T1000 (cell line): ENCODE measurements around the gene TST.

Source experiments
- DNase-seq: peaks from one replicate; lab custom pipeline; 2025; ENCODE audit warnings: mixed read lengths; lab: John Stamatoyannopoulos, UW

The TST gene

DNA sequence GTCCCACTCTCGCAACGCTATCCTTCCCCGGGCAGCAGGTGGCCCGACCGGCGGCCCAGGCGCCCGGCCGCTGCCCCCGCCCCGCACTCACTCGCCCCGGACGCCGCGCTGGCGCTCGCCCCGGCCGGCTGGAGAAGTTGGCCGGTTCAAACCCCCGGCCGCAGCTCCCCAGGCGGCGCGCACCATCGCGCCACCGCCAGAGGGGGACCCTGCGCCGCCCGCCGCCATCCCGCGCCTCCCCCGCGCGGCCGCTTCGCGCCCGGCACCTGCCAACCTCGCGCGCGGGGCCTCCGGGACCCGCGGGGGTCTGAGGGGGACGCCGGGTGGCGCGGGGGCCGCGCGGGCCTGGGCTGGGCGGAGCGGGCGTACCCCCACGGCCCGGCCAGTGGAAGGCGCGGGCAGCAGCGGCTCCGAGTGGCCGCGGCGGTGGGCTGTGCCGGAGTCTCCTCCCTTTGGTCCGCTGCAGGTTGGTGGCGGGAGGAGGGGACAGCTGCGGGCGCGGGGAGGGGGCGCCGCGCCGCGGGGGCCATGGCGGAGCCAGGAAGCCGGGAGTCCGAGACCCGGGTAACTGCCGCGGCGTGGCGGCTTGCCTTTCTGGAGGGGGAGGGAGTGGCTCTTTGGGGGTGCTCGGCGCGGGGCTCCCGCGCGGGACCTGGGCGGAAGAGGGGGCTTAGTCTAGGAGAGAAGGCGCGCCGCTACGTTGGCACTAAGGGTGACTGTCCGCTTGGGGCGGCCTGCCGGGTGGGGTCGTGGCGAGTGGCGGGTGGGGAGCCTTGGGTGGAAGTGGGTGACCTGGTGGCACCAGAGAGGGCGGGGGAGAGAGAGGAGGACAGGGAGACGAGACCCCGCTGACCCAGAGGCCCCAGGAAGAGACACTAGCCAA is at the start of gene TST, which contains the start of gene MPST:
Gene TST (minus strand): TSS at position 139 of the 883 bp plus-strand sequence. CDS start 715 bp downstream, outside the sequence.
Gene MPST (plus strand): TSS at position 434 of the 883 bp plus-strand sequence. CDS start 95 bp downstream, at position 529.
- DNase-seq = no peak

DNA sequence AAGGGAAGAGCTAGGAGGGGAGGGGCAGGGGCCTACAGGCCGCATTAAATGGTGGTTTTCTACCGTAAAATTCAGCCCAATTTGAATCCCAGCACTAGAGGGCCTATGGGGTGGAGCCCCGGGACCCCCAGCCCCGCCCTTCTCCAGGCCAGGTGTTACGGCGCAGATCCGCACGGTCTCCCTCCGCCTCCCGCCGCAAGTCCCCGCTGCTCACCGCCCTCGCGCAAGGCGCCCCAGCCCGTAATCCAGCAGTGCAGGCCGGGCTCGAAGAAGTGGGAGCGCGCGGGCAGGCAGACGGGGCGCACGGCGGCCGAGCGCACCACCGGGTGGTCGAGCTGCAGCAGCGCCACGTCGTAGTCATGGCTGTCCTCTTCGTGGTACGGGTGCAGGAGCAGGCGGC is 49.6 kb upstream of the TST start:
- no peak for DNase-seq

DNA sequence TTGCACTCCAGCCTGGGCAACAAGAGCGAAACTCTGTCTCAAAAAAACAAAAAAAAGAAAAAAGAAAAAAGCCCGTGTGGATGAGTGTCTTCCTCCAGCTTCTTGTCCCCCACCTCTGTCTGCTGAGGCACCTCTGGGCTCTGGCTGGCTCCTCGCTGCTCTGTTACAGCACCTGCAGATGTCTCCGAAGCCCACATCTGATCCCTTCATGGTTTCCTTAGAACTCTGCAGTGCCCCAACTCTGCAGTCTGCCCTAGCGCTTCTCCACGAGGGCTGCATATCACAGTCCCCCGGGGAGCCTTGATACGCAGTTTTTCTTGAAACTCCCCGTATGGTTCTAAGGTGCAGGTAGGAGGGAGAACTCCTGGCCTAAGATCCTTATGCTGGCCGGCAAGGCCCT is 48.2 kb upstream of the TST start:
- no peak for DNase-seq

DNA sequence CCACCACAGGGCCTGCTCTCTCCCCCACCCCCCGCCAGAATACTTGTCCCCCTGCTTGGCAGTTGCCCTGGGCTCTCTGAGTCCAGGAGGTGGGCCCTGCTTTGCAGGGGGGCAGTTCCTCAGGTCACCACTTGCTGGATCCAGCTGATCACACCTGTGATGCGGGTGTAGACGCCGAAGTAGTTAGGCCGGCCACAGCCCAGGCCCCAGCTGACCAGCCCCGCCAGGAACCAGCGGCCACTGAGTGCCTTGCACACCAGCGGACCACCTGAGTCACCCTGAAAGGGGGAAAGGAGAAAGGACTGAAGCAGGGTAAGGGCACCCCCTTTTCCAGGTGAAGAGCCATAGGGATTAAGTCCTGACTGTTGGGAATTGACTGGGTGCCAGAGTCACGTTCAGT is 46.7 kb upstream of the TST start:
- no peak for DNase-seq

DNA sequence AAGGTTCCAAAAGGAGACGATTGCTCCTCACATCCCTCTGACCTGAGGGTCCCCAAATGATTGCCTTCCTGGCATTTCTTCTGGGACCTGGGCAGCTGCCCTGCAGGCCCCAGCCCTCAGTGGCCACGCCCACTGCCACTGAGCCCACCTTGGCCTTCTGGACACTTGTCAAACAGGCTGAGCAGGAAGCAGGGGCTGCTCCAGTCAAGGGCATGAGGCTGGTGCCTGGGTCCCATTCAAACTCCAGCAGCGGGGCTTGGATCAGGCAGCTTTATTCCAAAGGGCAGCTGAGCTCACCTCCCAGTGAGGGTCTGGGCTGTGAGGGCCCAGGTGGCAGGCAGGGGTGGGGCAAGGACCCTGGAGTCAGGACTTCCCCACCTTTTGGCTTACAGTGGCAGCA is 45.9 kb upstream of the TST start:
- no peak for DNase-seq

DNA sequence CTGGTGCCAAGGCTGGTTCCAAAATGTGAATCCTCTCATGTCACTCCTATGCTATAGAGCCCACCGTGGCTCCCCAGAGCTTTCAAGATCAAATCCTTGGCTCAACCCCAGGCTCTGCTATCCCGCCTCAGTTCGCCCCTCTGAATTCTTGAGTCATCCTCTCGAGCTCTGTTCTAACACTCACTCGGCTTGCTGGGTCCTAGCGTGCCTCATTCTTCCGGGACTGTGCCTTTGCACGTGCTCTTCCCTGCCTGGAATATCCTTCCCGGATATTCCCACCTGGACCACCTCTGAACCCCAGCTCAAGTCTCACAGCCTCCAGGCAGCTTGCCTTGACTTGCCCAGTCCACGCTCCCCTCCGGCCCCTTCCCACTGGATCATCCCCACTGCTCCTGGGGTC is 45.3 kb upstream of the TST start:
- DNase-seq = no peak

DNA sequence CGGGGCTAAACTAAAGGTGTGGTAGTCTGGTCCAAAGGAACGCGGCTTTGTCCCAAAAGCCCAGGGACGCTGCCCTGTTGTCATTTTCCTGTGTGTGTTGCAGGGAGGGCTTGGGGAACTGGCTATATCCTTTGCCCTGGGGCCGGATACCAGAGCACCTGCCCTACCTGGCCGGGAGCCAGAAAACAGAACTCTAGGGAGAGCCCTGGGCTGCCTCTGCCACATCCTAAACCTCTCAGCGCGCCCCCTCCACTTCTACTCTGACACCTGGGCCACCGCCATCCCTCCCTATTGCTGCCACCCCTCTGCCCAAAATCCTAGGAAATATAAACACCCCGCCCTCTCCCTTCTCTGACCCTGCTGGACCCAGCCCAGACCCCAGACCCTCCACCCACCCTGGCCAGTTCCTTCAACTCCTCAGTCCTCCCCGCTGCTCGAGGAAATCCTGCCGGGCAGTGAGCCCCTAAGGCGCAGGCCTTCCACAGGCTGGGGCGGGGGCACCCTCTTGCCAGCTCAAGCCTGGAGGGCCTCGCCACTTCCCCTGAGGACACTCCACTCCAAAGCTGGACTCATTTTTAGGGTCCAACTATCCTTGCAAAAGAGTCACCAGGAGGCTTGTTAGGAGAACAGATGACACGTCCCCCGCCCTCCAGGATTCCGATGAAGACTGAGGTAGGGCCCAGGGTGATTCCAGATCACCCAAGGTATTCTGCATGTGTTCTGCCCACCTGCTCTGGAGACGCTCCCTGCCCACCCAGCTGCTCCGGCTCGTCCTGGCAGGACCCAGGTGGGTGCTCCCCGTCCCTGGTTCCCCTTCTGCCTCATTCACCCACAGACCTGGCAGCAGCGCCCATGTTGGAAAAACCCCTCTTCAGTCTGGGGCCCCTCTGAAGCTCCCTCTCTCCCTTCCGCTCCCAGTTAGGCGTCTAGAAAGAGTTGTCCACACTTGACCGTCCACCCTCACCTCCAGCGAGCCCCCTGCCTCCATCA is 44.5 kb upstream of the TST start:
- DNase-seq = no peak

DNA sequence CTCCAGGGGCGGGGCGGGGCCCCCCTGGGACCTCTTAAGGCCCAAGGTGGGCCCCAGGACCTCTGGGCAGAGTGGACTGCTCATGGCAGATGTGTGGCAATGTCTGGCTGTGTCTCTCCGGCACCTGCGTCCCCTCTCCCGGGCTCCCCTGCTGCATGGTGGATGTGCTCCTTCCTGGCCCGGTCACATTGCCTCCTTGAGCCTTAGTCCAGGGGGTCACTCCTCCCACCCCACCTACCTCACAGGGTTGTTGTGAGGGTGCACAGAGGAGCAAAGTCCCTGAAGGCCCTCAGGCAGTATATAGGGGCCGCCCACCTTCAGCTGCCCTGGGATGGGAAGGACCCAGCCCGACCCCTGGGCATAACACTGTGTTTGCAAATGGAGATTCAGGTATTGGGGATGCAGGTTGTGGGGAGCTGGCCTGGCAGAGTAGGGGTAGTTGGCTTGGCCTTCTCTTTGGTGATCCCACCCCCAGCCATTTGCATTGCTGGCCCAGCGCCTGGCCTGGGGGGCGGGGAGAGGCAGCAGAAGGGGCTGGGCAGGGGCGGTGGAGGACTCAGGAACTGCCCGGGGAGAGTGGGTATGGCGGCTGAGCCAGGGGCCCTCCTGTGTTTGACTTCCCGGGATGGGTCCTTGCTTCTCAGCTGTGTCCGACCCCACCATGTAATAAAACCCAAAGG is 43.6 kb upstream of the TST start:
- DNase-seq = no peak

DNA sequence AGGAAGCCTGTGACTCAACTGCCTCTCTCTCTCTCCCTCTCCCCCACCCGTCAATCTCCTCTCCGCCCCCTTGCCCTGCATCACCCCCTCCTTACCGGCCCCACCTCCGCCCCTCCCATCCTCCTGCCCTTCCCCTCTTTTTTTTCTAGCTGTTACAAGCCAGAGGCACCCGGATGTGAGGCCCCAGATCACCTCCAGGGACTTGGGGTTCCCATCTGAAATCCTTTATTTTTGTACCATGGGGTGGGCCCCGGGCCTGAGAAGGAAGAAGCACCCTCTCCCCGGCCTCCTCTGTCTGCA is 43.1 kb upstream of the TST start:
- no peak for DNase-seq

DNA sequence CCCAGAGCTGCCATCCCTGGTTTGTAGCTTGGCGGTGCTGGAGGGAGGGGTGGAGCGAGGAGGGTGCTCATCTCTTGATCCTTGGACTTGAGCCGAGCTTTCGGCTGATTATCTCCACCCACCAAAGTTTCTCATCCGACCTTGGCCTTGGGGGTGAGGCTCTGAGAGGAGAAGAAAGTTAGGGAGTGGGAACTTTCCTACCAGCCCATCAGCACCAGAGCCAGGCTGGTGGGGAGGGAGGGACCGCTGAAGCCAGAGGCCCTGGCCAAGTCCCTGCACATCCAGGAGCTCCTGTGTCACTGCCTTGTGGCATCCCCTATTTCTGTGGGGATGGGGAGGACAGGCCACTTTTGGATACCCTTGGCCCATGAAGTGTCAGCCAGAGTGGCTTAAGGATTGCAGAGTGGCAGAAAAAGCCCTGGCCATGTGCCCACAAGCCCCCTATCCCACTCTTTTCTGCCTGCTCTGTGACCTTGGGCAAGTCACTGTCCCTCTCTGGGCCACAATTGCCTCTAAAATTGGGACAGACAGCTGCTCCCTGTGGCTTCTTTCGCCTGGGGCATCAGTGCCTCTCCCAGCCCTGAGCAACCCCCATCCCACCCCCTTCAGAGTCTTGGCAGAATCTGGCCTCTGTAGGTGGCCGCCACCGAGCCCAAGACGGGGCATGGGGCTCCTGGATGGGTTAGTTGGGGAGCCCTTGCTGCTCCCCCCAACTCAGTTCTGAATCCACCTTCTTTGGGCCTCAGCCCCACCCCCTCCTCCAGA is 42.5 kb upstream of the TST start:
- DNase-seq = no peak

DNA sequence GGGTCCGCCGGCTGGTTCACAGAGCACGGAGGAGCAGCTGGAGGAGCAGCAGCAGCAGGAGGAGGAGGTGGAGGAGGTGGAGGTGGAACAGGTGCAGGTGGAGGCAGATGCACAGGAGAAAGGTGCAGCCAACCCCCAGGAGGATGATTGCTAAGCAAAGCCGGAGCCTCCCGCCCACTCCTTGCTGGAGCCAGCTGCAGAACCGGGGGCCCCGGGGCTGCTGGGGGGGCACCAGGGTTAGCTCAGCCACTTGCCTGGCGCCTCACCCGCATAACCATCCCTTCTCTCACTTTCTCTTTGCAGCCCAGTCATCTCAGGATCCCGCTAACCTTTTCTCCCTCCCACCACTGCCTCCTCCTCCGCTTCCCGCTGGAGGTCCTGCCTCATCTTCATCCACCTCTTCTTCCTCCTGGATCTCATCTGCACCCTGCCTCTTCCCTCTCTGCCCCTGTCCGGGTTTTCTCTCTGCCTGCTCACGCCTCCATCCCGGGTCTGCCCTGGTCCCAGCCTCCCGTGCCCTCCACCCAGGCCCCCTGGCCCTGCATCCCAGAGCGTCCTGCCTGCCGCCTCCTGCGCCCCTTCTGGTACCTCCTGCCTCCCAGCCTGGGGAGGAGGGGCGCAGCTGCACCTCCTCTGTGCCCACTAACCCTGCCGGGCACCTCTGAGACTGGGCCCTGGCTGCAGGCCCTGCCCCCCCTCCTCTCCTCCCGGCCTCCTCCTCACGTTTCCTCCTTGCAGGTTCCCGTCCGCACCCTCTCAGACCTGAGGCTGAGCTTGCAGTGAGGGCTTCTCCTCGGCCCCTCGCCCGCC is 41.8 kb upstream of the TST start:
- DNase-seq = no peak

DNA sequence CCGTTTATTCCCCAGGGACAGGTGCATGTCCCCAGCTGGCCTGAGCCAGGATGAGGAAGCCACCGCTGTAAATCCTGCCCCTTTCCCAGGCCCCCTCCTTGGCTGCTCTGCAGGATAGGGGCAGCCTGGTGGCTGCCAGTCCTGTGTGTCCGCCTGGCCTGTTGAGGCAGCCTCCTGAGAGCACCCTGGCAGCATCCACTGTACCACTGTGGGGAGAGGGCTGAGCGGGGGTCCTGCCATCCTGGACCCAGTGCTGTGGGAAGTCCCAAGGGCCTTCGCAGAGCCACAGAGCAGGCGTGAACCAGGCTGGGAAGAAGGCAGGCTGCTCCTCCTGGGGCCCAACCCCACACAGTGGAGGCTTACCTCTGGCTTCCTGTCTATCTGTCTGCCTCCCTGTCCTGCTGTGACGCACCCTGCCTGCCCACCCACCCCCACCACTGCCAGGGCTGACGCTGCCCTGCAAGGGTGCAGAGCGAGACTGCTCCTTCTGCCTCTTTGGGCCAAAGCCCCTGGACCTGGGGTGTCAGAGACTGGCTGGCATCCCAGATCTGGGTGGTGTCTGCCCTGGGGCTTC is 40.7 kb upstream of the TST start:
- no peak for DNase-seq

DNA sequence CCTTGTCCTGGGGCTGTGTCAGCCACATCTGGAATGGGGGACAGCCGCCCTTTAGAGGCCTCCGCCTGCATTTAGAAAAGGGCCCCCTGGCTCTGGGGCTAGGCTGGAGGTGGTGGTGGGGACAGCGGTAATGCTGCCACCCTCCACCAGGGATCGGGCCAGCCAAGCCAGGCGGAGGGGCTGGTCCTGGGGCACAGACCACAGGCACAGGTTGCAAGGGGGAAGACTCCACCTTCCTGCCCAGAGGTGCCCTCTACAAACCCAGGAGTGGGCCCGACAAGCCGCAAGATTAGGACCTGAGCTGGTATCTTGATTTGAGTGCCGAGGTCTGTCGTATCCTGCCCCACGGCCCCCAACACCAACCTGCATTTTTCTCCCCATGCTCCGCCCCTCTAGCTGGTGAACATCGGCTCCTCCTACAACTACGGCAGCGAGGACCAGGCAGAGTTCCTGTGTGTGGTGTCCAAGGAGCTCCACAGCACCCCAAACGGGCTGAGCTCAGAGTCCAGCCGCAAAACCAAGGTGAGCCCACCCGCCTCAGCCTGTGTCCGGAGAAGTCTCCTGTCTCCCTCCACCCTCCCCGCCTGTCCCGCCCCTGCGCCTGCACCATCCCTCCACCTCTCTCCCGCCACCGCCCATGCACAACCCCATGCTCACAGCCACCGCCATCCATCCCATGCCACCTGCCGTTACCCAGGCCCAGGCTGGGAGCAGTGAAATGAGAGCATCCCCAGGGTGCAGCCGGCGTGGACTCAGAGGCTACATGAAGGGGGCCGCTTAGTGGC is 39.9 kb upstream of the TST start:
- no peak for DNase-seq

DNA sequence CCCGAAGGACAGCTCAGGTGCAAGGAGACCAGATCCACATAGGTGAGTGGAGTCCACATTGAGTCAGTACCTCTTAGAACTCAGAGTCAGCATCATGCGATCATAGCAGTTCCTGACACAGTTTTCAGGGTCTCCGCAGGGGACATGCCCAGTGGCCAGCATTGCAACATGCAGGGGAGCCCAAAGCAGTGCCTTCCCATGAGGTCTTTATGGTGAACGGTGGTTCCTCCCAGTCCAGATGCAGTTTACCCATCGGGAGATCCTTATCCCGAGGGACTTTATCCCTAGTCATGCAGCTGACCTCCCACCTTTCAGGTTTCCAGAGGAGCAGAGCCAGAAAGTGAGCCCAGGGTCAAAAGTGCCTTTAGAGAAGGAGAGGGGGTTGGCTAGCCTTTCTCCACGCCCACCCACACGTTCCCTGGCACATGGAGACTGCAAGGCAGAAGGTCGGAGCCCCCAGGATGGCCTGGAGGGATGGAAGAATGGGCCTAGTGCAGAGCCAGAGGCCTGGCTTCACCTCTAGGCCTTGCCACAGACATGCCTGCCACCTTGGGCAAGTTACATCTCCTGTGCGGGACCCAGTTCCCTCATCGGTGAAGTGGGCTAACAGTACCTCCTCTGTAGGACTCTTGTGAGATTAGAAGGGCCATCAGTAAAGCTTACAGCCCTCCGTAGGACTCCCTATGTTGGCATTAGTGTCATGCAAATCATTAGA is 38.7 kb upstream of the TST start:
- no peak for DNase-seq

DNA sequence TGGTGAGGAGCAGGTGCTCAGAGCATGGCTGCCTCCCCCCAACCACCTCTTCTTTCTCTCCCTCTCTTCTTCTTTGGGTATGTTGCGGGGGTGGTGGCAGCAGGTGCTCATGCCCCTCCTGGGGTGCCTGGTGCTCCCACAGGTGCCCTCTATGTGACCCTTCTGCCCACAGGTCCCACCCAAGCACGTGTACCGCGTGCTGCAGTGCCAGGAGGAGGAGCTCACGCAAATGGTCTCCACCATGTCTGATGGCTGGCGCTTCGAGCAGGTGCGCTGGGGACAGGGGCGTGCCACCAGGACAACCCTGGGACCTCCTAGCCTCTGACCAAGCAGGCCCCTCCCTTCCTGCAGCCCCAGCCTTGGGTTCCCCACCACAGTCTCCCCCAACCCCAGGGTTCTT is 38.0 kb upstream of the TST start:
- no peak for DNase-seq

DNA sequence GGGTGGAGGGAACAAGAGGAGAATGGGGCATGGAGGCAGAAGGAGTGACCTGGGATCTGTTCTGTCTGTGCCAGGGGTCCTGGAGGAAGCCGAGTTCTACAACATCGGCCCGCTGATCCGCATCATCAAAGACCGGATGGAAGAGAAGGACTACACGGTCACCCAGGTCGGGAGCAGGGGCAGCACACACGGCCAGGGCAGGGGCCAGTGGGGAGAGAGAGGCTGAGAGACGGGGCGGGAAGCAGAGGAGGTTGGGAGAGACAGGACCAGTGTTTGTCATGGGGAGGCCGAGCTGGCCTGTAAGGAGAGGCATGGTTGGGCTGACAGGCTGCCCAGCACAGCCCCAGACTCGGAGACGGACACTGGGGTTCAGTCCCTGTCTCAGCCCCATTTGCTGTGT is 37.0 kb upstream of the TST start:
- DNase-seq = no peak

DNA sequence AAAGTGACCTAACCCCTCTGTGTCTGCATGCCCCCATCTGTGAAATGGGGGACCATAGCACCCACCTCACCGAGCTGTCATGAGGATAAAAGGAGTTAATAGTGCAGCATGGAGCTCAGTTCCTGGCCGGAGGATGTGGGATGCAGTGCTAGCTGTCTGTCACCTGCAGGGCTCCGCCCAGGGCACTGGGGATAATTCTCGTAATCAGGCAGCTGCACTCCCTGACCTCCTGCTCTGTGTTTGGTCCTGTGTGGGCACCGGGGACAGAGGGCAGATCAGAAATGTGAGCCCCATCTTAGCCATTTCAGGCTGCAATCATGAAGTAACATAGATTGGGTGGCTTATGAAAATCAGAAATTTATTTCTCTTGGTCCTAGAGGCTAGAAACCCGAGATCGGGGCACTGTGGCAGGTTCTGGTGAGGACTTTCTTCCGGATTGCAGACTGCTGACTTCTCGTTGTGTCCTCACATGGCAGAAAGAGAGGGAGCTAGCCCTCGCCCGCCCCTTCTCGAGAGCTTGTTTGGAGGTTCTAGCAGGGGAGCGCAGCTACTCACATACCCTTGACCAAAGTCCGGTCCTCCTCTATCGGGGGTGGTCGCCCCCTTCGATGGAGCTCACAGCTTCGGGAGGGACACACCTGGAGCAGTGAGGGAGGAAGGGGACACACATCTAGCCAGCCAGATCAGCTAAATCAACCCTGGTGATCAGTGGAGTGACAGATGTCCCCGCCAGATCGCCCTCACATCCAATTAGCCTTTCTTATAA is 35.5 kb upstream of the TST start:
- no peak for DNase-seq

DNA sequence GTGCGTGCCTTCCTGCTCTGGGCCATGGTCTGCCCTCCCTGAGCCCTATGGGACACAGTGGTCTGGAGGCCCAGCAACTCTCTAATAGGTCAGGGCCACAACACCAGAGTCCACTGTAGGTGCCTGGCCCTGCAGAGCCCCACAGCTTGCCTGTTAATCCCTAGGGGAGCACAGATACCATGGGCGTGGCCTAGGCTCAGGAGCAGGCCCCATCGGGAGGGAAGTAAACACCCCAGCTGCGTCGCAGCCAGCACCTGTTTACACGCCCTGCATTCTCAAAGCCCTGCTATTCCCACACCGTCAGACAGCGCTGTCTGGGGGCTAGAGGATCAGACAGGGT is 34.8 kb upstream of the TST start:
- no peak for DNase-seq
